Pons (tissue), 1 donor: ENCODE measurements around the gene TXK.

Source experiments
- DNase-seq: peaks from one replicate; pipeline ENCODE4 v3.0.0-alpha.2; 2016; ENCODE audit warnings: low spot score

Gene TXK

GRCh38 chr4:48103483-48104139, 30.4 kb downstream of the TXK start:
- no peak for DNase-seq

- no peak for DNase-seq
Measured at GRCh38 chr4:48102303-48102702, 31.7 kb downstream of the TXK start.

GRCh38 chr4:48100256-48100655, 33.8 kb downstream of the TXK start:
- no peak for DNase-seq

- no peak for DNase-seq
Measured at GRCh38 chr4:48095441-48095840, 38.6 kb downstream of the TXK start.

GRCh38 chr4:48093991-48094416, 40.0 kb downstream of the TXK start:
- no peak for DNase-seq

- no peak for DNase-seq
Measured at GRCh38 chr4:48090621-48091020, 43.4 kb downstream of the TXK start.

- DNase-seq, result no peak
Measured at GRCh38 chr4:48085821-48086589, 48.0 kb downstream of the TXK start.

- no peak for DNase-seq
Measured at GRCh38 chr4:48082956-48083355, 51.1 kb downstream of the TXK start.

GRCh38 chr4:48081196-48081595, 52.9 kb downstream of the TXK start:
- DNase-seq, result no peak

GRCh38 chr4:48079972-48080391, 54.1 kb downstream of the TXK start:
- DNase-seq, result no peak

GRCh38 chr4:48078862-48079655, 55.0 kb downstream of the TXK start:
- no peak for DNase-seq

GRCh38 chr4:48078425-48078824, 55.6 kb downstream of the TXK start:
- no peak for DNase-seq

- no peak for DNase-seq
Measured at GRCh38 chr4:48074657-48075056, 59.4 kb downstream of the TXK start.

- DNase-seq, result no peak
Measured at GRCh38 chr4:48073567-48074103, 60.4 kb downstream of the TXK start.

- DNase-seq, result no peak
Measured at GRCh38 chr4:48071191-48071590, 62.9 kb downstream of the TXK start.

- no peak for DNase-seq
Measured at GRCh38 chr4:48069026-48069425, 65.0 kb downstream of the TXK start.

GRCh38 chr4:48068182-48068581, 65.9 kb downstream of the TXK start:
- no peak for DNase-seq

GRCh38 chr4:48067536-48067935, 66.5 kb downstream of the TXK start:
- no peak for DNase-seq

GRCh38 chr4:48065587-48066052, 68.4 kb downstream of the TXK start:
- DNase-seq, result no peak

- no peak for DNase-seq
Measured at GRCh38 chr4:48064349-48064748, 69.7 kb downstream of the TXK start.

- no peak for DNase-seq
Measured at GRCh38 chr4:48058617-48059530, 75.2 kb downstream of the TXK start.
